HG02571 (cell line): ENCODE measurements around the gene GPR119.
"Not testable (repeated sequence)": the region's sequence is repeated elsewhere in the genome, so short reads cannot be mapped to it uniquely, and the experiment has no call there.

ENCODE experiments used
- ATAC-seq: cut with Tn5 transposase; IDR thresholded peaks from one replicate; pipeline ENCODE4 v1.9.1; 2021; ENCODE audit warnings: mild to moderate bottlenecking, moderate library complexity; ENCODE audit not compliant: unreplicated experiment

GPR119 gene

GRCh38 chrX:130385520-130385919, at the start of gene GPR119:
Gene GPR119, minus strand, starts transcription at chrX:130385674. Its CDS starts 227 bp downstream, at chrX:130385447.
- ATAC-seq, result no peak

DNA sequence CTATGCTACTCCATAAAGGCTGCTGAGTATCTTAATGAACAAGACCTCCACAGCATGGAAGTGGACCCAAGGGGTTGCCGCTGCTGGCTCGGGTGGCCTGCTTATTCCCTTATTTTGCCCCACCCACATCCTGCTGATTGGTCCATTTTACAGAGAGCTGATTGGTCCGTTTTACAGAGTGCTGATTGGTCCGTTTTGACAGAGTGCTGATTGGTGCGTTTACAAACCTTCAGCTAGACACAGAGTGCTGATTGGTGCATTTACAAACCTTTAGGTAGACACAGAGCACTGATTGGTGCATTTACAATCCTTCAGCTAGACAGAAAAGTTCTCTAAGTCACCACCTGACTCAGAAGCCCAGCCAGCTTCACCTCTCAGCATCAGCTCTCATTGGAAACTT, 43.8 kb upstream of the GPR119 start:
- ATAC-seq, result not testable (repeated sequence)

- no peak for ATAC-seq
Measured at GRCh38 chrX:130426531-130426930, 41.1 kb upstream of the GPR119 start.

- ATAC-seq, result no peak
Measured at GRCh38 chrX:130419263-130419662, 33.8 kb upstream of the GPR119 start.

GRCh38 chrX:130418740-130419139, 33.3 kb upstream of the GPR119 start:
- no peak for ATAC-seq

DNA sequence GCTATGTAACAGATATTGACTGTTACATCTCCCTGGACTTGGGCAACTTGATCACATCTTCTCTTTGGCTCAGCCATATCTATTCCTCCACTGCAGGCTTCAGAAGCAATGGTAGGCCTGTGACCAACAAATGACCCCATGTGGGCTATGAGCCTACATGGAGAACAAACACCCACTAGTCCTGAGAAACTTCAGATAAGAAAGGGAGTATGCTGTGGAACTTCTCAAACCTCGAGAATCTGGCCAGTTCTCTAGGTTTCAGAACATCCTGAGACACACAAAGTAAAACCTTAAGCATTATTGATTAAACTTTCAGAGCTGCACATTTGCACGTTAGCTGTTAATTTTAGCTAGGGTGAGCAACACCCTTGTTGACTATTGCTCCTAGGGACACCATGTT, 32.6 kb upstream of the GPR119 start:
- ATAC-seq, result no peak

GRCh38 chrX:130416785-130417184, 31.3 kb upstream of the GPR119 start:
- ATAC-seq, result no peak

GRCh38 chrX:130415201-130415600, 29.7 kb upstream of the GPR119 start:
- ATAC-seq, result no peak

- no peak for ATAC-seq
Measured at GRCh38 chrX:130414800-130415199, 29.3 kb upstream of the GPR119 start.

DNA sequence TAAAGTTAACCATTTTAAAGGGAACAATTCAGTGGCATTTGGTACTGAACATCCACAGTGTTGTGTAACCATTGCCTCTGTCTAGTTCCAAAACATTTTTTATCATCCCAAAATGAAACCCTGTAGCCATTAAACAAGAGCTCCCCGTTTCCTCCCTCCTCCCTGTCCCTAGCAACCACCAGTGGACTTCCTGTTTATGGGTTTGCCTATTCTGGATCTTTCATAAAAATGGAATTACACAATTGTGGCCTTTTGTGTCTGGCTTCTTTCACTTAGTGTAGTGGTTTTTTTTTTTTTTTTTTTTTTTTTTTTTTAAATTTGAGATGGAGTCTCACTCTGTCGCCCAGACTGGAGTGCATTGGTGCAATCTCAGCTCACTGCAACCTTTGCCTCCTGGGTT, 27.9 kb upstream of the GPR119 start:
- no peak for ATAC-seq

DNA sequence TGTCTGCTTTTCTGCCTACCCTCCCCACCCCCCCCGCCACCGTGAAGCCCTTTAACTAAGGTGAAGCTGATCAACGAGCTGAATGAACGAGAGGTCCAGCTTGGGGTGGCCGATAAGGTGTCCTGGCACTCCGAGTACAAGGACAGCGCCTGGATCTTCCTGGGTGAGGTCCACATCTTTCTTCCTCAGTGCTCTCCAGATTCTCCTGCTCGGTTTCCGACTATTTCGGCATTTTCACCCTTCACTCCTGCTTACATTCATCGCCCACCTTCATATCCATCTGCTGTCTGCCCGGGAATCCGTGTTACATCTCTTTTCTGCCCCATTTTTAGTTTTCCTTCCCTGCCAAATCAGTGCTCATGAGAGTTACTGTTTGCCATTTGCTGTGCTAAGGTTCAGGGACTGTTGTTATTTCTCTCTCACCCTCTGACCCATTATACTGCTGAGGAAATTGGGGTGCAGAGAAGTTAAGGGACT, 16.8 kb upstream of the GPR119 start:
- ATAC-seq, result no peak

GRCh38 chrX:130401415-130402207, 16.1 kb upstream of the GPR119 start, which contains the start of gene RBMX2:
Gene RBMX2, plus strand, starts transcription at chrX:130401987. Its CDS starts 46 bp downstream, at chrX:130402033.
- peak; percentile 94 for ATAC-seq

- no peak for ATAC-seq
Measured at GRCh38 chrX:130395341-130395740, 9.9 kb upstream of the GPR119 start.

DNA sequence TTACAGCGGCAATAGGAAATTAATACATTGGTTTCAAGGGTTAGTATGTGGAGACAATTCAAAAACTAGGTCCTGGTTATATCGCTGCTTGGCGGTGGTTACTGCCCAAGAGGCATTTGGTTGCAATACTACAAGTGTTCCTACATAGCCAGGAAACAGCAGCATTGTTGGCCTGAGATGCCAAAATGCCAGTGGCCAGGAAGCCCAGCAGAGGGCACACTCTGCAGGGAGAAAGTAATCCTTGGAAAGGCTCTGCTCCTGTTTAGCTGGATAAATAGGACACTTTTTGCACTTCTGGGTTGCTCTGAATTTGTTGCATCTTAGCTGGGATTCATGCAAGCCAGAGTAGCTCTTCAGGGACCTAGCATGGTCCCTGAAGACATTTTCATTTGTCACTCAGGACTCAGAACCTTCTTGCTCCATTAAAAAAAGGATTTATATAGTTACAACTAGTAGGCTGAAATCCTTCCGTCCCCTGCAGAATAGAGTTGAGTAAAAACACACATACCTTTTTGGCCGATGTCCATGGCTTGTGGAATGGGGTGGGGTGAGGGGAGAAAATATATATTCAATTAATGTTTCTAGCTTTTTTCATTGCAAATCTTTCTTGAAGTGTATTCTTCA, 8.1 kb upstream of the GPR119 start:
- no peak for ATAC-seq

DNA sequence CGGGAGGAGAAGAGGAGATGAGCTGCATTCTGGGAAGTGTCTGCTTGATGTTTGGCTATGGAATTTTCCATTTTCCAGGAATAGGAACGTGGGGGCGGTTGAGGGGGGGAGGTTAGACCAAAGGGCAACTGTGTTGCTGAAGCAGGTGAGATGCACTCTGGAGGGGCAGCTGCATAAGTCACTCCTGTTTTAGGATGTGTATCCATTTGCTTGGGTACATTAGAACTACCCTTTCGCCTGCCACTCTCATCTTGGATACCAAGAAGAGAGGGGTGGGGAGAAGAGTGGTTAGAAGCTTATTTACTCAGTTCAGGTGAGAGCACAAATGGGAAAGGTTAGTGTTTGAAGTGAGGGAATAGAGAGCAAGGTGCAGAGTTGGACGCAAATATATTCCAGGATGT, 934 bp upstream of the GPR119 start:
- no peak for ATAC-seq

DNA sequence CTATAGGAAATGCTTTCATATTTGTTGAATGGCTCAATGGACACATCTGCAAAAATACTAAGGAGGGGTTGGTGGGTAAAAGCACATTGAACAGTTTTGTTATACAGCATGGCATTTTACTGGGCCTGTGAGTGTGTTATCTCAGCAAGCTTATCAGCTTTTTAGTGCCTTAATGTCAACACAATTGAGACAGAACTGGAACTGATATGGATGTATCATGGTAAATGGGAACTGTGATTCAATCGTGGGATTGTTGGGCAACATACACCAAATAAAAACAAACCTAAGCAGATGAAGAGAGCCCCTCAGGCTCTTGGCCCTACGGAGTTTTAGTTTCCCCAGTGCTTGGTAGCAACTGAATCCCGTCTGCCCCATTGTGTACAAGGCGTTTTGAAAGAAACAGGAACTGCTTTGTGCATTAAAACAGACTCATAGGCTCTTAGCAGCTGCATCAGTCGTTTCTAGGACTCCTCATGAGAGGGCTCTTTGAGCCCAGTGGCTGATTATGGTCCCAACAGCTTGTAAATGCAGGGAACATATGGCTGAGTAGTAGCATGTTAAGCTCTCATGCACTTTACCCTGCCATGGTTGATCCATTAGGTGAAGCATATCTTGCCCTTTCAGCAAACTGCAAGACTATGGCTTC, 7.3 kb downstream of the GPR119 start:
- no peak for ATAC-seq

DNA sequence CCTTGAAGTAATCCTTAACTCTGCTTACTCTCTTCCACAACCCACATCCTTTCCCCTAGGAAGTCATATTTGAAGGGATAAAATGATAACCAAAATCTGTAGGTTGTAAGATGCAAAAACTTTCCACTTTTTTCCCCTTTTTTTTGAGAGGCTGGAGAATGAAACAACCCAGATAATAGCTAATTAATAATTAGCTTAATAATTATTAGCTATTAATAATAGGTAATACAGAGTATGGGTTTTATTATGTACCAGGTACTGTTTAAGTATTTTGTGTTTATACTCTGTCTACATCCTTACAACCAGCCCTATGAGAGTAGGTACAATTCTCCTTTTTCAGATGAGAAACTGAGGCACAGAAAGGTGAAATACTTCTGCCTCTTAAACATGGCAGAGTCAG, 9.4 kb downstream of the GPR119 start:
- no peak for ATAC-seq

GRCh38 chrX:130352050-130352449, 33.4 kb downstream of the GPR119 start:
- ATAC-seq, result not testable (repeated sequence)

DNA sequence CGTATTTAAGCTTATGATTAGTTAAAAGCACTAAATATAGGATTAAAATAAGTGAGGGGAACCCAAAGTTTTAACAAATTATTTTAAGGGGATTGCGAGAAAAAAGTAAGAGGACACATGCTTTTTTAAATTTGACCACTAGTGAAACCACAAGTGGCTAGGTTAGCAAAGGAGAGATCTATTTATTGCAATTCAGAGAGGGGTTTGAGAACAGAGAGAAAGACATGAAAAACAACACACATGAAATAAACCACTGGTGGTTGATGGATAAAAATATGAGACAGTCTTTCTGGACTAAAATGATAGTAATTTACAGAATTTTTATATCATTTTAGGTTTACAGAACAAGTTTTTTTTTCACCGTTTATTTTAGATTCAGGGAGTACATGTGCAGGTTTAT, 33.9 kb downstream of the GPR119 start:
- ATAC-seq, result no peak

GRCh38 chrX:130347321-130347720, 38.2 kb downstream of the GPR119 start:
- no peak for ATAC-seq

- ATAC-seq, result no peak
Measured at GRCh38 chrX:130343411-130343810, 42.1 kb downstream of the GPR119 start.

- ATAC-seq, result no peak
Measured at GRCh38 chrX:130340271-130340670, 45.2 kb downstream of the GPR119 start.
